Measurements from ENCODE around the gene ZNF385B. TPM values are rescaled to one million over a fixed set of nuclear protein-coding genes. Genes with fewer than 3 reads are reported as not detected.

ZNF385B gene
- total RNA-seq, 1 experiment from 2014 or later = 2.2 TPM

DNA sequence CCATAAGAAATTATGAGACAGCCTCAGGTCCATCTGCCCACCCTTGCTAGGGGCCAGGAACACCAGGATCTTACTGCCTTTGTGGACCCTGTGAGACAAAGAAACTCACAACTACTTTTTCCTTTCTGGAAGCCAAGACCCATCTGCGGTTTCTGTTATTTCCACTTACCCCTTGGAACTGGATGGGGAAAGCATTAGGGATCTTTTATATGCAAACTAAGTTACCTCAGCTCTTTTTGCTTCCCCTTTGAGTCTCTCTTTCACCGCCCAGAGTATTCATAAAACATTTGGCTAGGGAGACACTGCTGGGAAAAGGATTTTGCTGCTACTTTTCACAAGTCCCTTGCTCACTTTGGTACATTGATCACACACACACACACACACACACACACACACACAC lies 95.7 kb downstream of the ZNF385B start (continued):
- TF ChIP-seq ESRRA (CRISPR knock-in tag; IDR thresholded peaks at IDR 0.05; ENCODE audit: borderline replicate concordance) (no peak), ZBTB21 (CRISPR knock-in tag; IDR thresholded peaks at IDR 0.05; ENCODE audit: borderline replicate concordance) (no peak), ZNF416 (CRISPR knock-in tag; IDR thresholded peaks at IDR 0.05) (no peak), ZNF423 (CRISPR knock-in tag; IDR thresholded peaks at IDR 0.05) (no peak), SP1 (CRISPR knock-in tag; conservative IDR thresholded peaks at IDR 0.05) (no peak), SMAD3 (CRISPR knock-in tag; IDR thresholded peaks at IDR 0.05; ENCODE audit: borderline replicate concordance) (no peak), GTF2I (CRISPR knock-in tag; conservative IDR thresholded peaks at IDR 0.05) (no peak), MXD4 (CRISPR knock-in tag; IDR thresholded peaks at IDR 0.05; ENCODE audit: borderline replicate concordance) (no peak)

DNA sequence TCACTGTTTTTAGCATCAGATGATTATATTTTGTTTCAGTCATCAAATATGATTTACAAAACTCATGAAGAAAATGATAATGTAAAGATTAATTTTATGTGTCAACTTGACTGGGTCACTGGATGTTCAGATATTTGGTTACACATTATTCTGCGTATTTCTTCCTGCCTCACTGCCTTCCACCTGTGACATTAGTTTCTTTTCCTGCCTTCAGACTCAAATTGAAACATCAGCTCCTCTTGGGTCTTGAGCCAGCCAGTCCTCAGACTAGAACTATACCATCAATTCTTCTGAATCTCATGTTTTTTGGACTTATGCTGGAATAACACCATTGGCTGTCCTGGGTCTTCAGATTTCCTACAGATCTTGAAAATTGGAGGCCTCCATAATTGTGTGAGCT lies 96.7 kb downstream of the ZNF385B start:
- POLR2A ChIA-PET = no interaction called here
- Mint-ChIP-seq H3K4me1 (peaks cover 32% of the 10 kb centered on the region), H3K27me3 (ENCODE audit: low read depth) (no peaks in the 10 kb centered on the region), H3K27ac (no peak overlapping the region), H3K36me3 (peaks cover 19% of the 10 kb centered on the region), H3K4me3 (no peak overlapping the region), H3K9me3 (peaks cover 34% of the 10 kb centered on the region)
- CTCF ChIA-PET = no interaction called here
- ATAC-seq (no peak), DNase-seq (ENCODE audit: low spot score) (no peak)
- TF ChIP-seq TEAD1 (CRISPR knock-in tag; IDR thresholded peaks at IDR 0.05) (no peak), ZNF138 (CRISPR knock-in tag; conservative IDR thresholded peaks at IDR 0.05) (no peak), SOX15 (CRISPR knock-in tag; IDR thresholded peaks at IDR 0.05) (no peak), TP53 (CRISPR knock-in tag; IDR thresholded peaks at IDR 0.05) (no peak)

DNA sequence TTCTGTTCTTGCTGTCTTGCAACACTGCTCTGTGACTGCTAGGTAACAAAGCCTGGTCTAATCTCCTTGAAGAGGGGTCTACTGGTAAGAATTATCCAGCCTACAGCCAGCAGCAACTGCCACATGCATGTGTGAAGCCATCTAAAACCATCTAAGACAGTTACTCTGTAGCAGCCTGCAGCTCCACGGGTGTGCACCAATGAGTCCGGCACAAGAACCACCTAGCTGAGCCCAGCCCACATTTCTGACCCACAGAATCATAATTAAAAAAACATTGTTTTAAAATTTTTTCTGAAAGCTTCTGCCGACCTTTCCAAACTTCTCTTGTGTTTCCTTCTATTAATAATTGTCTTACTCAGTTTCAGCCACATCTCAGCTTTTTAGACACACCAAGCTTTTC lies 102.8 kb downstream of the ZNF385B start:
- Mint-ChIP-seq H3K9me3 (peaks cover 55% of the 10 kb centered on the region), H3K4me1 (no peaks in the 10 kb centered on the region), H3K36me3 (peaks cover 37% of the 10 kb centered on the region), H3K27me3 (ENCODE audit: low read depth) (no peaks in the 10 kb centered on the region), H3K4me3 (no peak overlapping the region), H3K27ac (no peak overlapping the region)
- DNase-seq (ENCODE audit: low spot score) = no peak
- TF ChIP-seq, protein P1, sequence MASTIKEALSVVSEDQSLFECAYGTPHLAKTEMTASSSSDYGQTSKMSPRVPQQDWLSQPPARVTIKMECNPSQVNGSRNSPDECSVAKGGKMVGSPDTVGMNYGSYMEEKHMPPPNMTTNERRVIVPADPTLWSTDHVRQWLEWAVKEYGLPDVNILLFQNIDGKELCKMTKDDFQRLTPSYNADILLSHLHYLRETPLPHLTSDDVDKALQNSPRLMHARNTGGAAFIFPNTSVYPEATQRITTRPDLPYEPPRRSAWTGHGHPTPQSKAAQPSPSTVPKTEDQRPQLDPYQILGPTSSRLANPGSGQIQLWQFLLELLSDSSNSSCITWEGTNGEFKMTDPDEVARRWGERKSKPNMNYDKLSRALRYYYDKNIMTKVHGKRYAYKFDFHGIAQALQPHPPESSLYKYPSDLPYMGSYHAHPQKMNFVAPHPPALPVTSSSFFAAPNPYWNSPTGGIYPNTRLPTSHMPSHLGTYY (CRISPR knock-in tag; IDR thresholded peaks at IDR 0.05) = no peak
- TF ChIP-seq FOXK1 (CRISPR knock-in tag; IDR thresholded peaks at IDR 0.05) (no peak), OVOL2 (CRISPR knock-in tag; IDR thresholded peaks at IDR 0.05; ENCODE audit: borderline replicate concordance) (no peak), ZNF416 (CRISPR knock-in tag; IDR thresholded peaks at IDR 0.05) (no peak), TCF7 (CRISPR knock-in tag; IDR thresholded peaks at IDR 0.05; ENCODE audit: low read depth) (no peak), TEAD4 (CRISPR knock-in tag; IDR thresholded peaks at IDR 0.05) (no peak), ZNF219 (CRISPR knock-in tag; IDR thresholded peaks at IDR 0.05; ENCODE audit: borderline replicate concordance) (no peak), SP1 (CRISPR knock-in tag; conservative IDR thresholded peaks at IDR 0.05) (no peak)
- TF ChIP-seq, protein P2, sequence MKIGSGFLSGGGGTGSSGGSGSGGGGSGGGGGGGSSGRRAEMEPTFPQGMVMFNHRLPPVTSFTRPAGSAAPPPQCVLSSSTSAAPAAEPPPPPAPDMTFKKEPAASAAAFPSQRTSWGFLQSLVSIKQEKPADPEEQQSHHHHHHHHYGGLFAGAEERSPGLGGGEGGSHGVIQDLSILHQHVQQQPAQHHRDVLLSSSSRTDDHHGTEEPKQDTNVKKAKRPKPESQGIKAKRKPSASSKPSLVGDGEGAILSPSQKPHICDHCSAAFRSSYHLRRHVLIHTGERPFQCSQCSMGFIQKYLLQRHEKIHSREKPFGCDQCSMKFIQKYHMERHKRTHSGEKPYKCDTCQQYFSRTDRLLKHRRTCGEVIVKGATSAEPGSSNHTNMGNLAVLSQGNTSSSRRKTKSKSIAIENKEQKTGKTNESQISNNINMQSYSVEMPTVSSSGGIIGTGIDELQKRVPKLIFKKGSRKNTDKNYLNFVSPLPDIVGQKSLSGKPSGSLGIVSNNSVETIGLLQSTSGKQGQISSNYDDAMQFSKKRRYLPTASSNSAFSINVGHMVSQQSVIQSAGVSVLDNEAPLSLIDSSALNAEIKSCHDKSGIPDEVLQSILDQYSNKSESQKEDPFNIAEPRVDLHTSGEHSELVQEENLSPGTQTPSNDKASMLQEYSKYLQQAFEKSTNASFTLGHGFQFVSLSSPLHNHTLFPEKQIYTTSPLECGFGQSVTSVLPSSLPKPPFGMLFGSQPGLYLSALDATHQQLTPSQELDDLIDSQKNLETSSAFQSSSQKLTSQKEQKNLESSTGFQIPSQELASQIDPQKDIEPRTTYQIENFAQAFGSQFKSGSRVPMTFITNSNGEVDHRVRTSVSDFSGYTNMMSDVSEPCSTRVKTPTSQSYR (CRISPR knock-in tag; IDR thresholded peaks at IDR 0.05) = no peak
- TF ChIP-seq, protein P3, sequence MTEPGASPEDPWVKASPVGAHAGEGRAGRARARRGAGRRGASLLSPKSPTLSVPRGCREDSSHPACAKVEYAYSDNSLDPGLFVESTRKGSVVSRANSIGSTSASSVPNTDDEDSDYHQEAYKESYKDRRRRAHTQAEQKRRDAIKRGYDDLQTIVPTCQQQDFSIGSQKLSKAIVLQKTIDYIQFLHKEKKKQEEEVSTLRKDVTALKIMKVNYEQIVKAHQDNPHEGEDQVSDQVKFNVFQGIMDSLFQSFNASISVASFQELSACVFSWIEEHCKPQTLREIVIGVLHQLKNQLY (CRISPR knock-in tag; IDR thresholded peaks at IDR 0.05) = no peak
- TF ChIP-seq, protein P4, sequence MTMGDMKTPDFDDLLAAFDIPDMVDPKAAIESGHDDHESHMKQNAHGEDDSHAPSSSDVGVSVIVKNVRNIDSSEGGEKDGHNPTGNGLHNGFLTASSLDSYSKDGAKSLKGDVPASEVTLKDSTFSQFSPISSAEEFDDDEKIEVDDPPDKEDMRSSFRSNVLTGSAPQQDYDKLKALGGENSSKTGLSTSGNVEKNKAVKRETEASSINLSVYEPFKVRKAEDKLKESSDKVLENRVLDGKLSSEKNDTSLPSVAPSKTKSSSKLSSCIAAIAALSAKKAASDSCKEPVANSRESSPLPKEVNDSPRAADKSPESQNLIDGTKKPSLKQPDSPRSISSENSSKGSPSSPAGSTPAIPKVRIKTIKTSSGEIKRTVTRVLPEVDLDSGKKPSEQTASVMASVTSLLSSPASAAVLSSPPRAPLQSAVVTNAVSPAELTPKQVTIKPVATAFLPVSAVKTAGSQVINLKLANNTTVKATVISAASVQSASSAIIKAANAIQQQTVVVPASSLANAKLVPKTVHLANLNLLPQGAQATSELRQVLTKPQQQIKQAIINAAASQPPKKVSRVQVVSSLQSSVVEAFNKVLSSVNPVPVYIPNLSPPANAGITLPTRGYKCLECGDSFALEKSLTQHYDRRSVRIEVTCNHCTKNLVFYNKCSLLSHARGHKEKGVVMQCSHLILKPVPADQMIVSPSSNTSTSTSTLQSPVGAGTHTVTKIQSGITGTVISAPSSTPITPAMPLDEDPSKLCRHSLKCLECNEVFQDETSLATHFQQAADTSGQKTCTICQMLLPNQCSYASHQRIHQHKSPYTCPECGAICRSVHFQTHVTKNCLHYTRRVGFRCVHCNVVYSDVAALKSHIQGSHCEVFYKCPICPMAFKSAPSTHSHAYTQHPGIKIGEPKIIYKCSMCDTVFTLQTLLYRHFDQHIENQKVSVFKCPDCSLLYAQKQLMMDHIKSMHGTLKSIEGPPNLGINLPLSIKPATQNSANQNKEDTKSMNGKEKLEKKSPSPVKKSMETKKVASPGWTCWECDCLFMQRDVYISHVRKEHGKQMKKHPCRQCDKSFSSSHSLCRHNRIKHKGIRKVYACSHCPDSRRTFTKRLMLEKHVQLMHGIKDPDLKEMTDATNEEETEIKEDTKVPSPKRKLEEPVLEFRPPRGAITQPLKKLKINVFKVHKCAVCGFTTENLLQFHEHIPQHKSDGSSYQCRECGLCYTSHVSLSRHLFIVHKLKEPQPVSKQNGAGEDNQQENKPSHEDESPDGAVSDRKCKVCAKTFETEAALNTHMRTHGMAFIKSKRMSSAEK (CRISPR knock-in tag; IDR thresholded peaks at IDR 0.05; ENCODE audit: borderline replicate concordance) = no peak
- ChIA-PET CTCF (interaction anchor here (0.8 kb wide), 1 partner anchor 1308 kb away, joined by 3 read pairs; the partner anchor contains the start of gene PRKRA), POLR2A (no interaction called here)
- ATAC-seq = no peak
